ENCODE measurements around the gene CERS6. TPM values are rescaled to one million over a fixed set of nuclear protein-coding genes. Genes with fewer than 3 reads are reported as not detected.

Gene CERS6
- total RNA-seq, 2 donors from 2014 or later, result 13.7 to 15.8 TPM

DNA sequence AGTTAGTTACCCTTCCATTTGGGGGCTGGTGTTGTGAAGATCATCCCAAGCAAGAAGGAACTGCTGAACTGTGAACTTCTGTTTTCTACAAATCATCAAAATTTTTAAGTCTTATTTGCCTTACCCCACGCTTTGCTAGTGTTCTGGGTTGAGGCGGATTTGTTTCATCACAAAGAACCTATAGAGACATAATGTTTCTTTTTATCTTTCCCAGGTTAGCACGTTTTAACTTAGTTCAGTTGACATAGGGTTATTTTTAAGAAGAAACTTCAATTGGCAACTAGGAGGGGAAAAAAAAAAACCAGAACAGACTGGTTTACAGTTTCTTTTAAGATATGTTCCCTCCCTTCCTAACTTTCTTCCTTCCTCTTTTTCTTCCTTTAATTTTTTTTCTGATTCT, 31.1 kb upstream of the CERS6 start:
- TF ChIP-seq, protein P1, sequence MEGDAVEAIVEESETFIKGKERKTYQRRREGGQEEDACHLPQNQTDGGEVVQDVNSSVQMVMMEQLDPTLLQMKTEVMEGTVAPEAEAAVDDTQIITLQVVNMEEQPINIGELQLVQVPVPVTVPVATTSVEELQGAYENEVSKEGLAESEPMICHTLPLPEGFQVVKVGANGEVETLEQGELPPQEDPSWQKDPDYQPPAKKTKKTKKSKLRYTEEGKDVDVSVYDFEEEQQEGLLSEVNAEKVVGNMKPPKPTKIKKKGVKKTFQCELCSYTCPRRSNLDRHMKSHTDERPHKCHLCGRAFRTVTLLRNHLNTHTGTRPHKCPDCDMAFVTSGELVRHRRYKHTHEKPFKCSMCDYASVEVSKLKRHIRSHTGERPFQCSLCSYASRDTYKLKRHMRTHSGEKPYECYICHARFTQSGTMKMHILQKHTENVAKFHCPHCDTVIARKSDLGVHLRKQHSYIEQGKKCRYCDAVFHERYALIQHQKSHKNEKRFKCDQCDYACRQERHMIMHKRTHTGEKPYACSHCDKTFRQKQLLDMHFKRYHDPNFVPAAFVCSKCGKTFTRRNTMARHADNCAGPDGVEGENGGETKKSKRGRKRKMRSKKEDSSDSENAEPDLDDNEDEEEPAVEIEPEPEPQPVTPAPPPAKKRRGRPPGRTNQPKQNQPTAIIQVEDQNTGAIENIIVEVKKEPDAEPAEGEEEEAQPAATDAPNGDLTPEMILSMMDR (IDR thresholded peaks at IDR 0.05), result no peak
- ATAC-seq (ENCODE audit: insufficient number of reproducible peaks, low FRiP score, low read depth), result no peak
- H3K27me3 ChIP-seq (replicated peaks; ENCODE audit: insufficient read depth), result no peaks in the 10 kb centered on the region
- H3K9me3 ChIP-seq, result no peaks in the 10 kb centered on the region
- H3K27ac ChIP-seq, result no peak overlapping the region
- no peak overlapping the region for H3K4me3 ChIP-seq
- no peak for DNase-seq (ENCODE audit: low spot score)
- H3K4me1 ChIP-seq (ENCODE audit: control insufficient read depth in 1 of 2, low read depth in 2 of 2), result no peaks in the 10 kb centered on the region
- H3K36me3 ChIP-seq, result no peaks in the 10 kb centered on the region

GRCh38 chr2:168426861-168427260, 29.2 kb upstream of the CERS6 start:
- no peak overlapping the region for H3K27ac ChIP-seq
- TF ChIP-seq, protein P1 (IDR thresholded peaks at IDR 0.05), result no peak
- no peak overlapping the region for H3K4me3 ChIP-seq
- H3K9me3 ChIP-seq, result no peaks in the 10 kb centered on the region
- H3K4me1 ChIP-seq (ENCODE audit: control insufficient read depth in 1 of 2, low read depth in 2 of 2), result no peaks in the 10 kb centered on the region
- ATAC-seq (ENCODE audit: insufficient number of reproducible peaks, low FRiP score, low read depth) (no peak), DNase-seq (ENCODE audit: low spot score) (no peak)
- H3K36me3 ChIP-seq, result no peaks in the 10 kb centered on the region
- no peaks in the 10 kb centered on the region for H3K27me3 ChIP-seq (replicated peaks; ENCODE audit: insufficient read depth)

DNA sequence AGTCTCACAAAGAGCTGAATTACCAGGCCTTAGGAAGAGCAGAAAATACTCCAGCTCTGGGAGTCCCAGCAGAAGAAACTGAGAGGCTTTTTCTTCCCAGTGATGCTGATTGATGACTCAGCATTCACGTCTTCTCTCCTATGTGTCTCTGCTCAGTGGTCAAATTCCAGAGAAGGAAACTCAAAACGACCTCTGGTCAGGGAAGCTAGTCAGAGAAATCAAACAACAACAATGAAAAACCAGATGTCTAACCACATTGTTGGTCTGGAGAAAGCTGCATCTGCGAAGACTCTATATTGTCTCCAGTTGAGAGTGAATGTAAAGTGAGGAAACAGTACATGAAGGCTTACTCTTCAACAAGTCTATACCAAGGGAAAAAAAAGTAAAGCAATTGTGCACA, 28.6 kb upstream of the CERS6 start:
- TF ChIP-seq, protein P1 (IDR thresholded peaks at IDR 0.05), result no peak
- Histone ChIP-seq H3K27me3 (replicated peaks; ENCODE audit: insufficient read depth) (no peaks in the 10 kb centered on the region), H3K4me3 (no peak overlapping the region), H3K36me3 (no peaks in the 10 kb centered on the region), H3K9me3 (no peaks in the 10 kb centered on the region), H3K27ac (no peak overlapping the region), H3K4me1 (ENCODE audit: control insufficient read depth in 1 of 2, low read depth in 2 of 2) (no peaks in the 10 kb centered on the region)
- DNase-seq (ENCODE audit: low spot score) (no peak), ATAC-seq (ENCODE audit: insufficient number of reproducible peaks, low FRiP score, low read depth) (no peak)

- DNase-seq (ENCODE audit: low spot score), result no peak
- H3K27ac ChIP-seq, result no peak overlapping the region
- H3K4me1 ChIP-seq (ENCODE audit: control insufficient read depth in 1 of 2, low read depth in 2 of 2), result no peaks in the 10 kb centered on the region
- TF ChIP-seq, protein P1 (IDR thresholded peaks at IDR 0.05), result no peak
- H3K36me3 ChIP-seq, result no peaks in the 10 kb centered on the region
- H3K9me3 ChIP-seq, result no peaks in the 10 kb centered on the region
- no peaks in the 10 kb centered on the region for H3K27me3 ChIP-seq (replicated peaks; ENCODE audit: insufficient read depth)
- ATAC-seq (ENCODE audit: insufficient number of reproducible peaks, low FRiP score, low read depth), result no peak
- no peak overlapping the region for H3K4me3 ChIP-seq
These were observed 27.6 kb upstream of the CERS6 start for GRCh38 chr2:168428431-168428830.

- no peak overlapping the region for H3K4me3 ChIP-seq
- H3K9me3 ChIP-seq, result no peaks in the 10 kb centered on the region
- TF ChIP-seq, protein P1 (IDR thresholded peaks at IDR 0.05), result no peak
- no peak for DNase-seq (ENCODE audit: low spot score)
- H3K36me3 ChIP-seq, result no peaks in the 10 kb centered on the region
- no peaks in the 10 kb centered on the region for H3K27me3 ChIP-seq (replicated peaks; ENCODE audit: insufficient read depth)
- ATAC-seq (ENCODE audit: insufficient number of reproducible peaks, low FRiP score, low read depth), result no peak
- H3K4me1 ChIP-seq (ENCODE audit: control insufficient read depth in 1 of 2, low read depth in 2 of 2), result no peaks in the 10 kb centered on the region
- no peak overlapping the region for H3K27ac ChIP-seq
These were observed 26.1 kb upstream of the CERS6 start for GRCh38 chr2:168429988-168430387.
